ENCODE results near the gene SLC51A. TPM values are rescaled to one million over a fixed set of nuclear protein-coding genes. Genes with fewer than 3 reads are reported as not detected.
A peak's percentile ranks its signal among the peaks of the same experiment; 100 is the strongest.

SLC51A gene
- total RNA-seq, 1 experiment from 2014 or later: 6.9 TPM

DNA sequence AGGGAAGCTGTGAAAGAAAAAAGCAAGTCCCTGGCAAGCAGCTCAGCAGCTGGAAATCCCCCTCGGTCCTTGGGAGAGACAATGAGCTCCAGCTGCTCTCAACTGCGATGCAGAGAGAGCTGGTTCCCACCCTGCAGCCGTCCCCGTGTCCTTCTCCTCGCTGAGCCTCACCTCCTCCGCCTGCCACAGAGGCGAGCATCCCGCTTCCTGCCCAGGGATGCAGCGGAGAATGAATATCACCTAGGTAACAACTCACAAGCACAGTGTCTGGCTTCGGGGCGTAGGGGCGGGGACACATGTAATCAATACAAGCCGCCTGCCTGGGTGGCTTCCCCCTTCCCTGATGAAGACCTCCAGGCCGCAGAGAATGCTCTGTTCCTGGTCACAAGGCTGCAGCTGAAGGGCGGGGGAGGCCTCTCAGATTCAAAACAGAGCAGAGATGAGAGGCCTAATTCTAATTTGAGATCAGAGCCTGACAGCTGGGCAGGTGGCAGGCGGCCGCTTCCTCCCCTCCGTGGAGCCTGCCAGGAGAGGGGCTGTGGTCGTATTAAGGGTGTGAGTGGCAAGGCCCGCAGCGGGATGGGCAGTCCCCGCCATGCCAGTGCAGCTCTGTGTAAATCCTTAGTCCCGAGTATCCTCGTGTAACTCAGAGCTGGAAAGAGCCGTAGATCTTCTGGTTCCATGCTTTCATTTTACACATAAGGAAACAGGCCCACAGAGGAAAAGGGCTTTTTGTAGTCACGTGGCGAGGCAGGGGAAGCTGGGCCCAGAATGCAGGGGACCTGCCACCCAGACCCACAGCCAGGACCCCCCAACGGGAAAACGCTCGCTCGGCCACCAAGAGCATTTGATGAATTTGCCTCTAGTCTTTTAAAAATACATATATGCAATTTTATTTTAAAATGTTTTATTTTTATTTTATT is 29.4 kb upstream of the SLC51A start:
- TF ChIP-seq CREM (CRISPR knock-in tag; IDR thresholded peaks at IDR 0.05): 0 out of 2 replicates have a peak, but pooled peaks have one; percentile 17
- TF ChIP-seq ATF1 (CRISPR knock-in tag; IDR thresholded peaks at IDR 0.05): 0 out of 2 replicates have a peak, but pooled peaks have one; percentile 28
- TF ChIP-seq, protein P1, sequence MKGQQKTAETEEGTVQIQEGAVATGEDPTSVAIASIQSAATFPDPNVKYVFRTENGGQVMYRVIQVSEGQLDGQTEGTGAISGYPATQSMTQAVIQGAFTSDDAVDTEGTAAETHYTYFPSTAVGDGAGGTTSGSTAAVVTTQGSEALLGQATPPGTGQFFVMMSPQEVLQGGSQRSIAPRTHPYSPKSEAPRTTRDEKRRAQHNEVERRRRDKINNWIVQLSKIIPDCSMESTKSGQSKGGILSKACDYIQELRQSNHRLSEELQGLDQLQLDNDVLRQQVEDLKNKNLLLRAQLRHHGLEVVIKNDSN (CRISPR knock-in tag; IDR thresholded peaks at IDR 0.05): 0 out of 2 replicates have a peak, but pooled peaks have one; percentile 22
- TF ChIP-seq NFYB (CRISPR knock-in tag; conservative IDR thresholded peaks at IDR 0.05; ENCODE audit: low read depth): no peak
- TF ChIP-seq GABPB1 (CRISPR knock-in tag; IDR thresholded peaks at IDR 0.05): no peak
- TF ChIP-seq ZNF232 (CRISPR knock-in tag; IDR thresholded peaks at IDR 0.05): peak; percentile 84
- TF ChIP-seq NR2C2 (CRISPR knock-in tag; IDR thresholded peaks at IDR 0.05): no peak
- peak; percentile 27; the same call in 1 of the 2 replicates for TF ChIP-seq TEAD1 (CRISPR knock-in tag; IDR thresholded peaks at IDR 0.05)
- H3K27ac Mint-ChIP-seq: peak overlapping the region; percentile 41
- H3K4me3 Mint-ChIP-seq: peak overlapping the region; percentile 34
- POLR2A ChIA-PET: interaction anchor here (0.5 kb wide), 1 partner anchor 172 kb away, joined by 3 read pairs; no protein-coding TSS in a partner anchor
- no peaks in the 10 kb centered on the region for H3K9me3 Mint-ChIP-seq
- no peaks in the 10 kb centered on the region for H3K36me3 Mint-ChIP-seq
- peaks cover 10% of the 10 kb centered on the region for H3K4me1 Mint-ChIP-seq
- CTCF ChIA-PET: interaction anchor here (0.5 to 3.2 kb wide), 10 partner anchors 9 to 336 kb away, joined by 3 to 26 read pairs (median 3); no protein-coding TSS in a partner anchor
- DNase-seq (ENCODE audit: low spot score) (peak; percentile 70), ATAC-seq (peak; percentile 95)
- no peaks in the 10 kb centered on the region for H3K27me3 Mint-ChIP-seq (ENCODE audit: low read depth)

DNA sequence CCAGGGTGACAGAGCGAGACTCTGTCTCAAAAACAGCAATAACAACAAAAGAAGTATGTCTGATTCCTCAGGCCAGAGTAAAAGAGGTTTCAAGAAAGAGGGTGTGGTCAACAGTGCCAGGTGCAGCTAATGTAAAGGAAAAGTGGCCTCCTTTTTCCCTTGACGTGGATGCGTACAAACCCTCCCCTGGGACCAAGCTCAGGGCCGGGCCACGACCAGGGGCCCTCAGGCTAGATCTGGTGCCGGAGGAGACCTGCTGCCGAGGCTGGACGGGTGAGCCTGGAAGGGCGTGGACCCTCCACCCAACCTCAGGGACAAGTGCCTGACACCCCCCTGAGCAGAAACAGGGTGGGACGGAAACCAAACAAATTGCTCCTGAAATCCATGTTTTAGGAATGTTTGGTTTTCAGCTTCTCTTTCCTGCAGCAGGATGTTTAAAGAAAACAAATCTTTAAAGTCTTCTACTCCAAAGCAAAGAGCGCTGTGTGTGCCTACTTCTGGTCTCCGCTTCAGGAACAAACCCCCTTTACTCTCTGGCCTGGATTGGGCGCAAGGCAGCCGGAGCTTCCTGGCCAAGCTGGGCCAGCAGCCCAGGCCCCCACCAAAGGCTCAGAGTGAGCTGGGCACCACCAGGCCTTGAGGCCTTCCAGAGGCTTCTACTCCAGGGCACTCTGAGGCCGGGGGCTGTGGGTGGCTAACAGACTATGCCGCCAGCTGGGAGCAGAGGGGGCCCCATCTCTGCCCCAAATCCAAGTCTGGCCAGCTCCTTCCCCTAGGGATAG is 26.6 kb upstream of the SLC51A start:
- ATAC-seq (no peak), DNase-seq (ENCODE audit: low spot score) (no peak)
- H3K27ac Mint-ChIP-seq: no peak overlapping the region
- no peak for TF ChIP-seq EMX1 (CRISPR knock-in tag; IDR thresholded peaks at IDR 0.05)
- no peak for TF ChIP-seq ESRRA (CRISPR knock-in tag; IDR thresholded peaks at IDR 0.05; ENCODE audit: borderline replicate concordance)
- POLR2A ChIA-PET: no interaction called here
- CTCF ChIA-PET: interaction anchor here (0.7 to 4.2 kb wide), 3 partner anchors 10 to 117 kb away, joined by 3 to 50 read pairs (median 3); no protein-coding TSS in a partner anchor
- H3K4me3 Mint-ChIP-seq: no peak overlapping the region
- H3K9me3 Mint-ChIP-seq: no peaks in the 10 kb centered on the region
- peaks cover 16% of the 10 kb centered on the region for H3K4me1 Mint-ChIP-seq
- H3K36me3 Mint-ChIP-seq: no peaks in the 10 kb centered on the region
- H3K27me3 Mint-ChIP-seq (ENCODE audit: low read depth): no peaks in the 10 kb centered on the region

DNA sequence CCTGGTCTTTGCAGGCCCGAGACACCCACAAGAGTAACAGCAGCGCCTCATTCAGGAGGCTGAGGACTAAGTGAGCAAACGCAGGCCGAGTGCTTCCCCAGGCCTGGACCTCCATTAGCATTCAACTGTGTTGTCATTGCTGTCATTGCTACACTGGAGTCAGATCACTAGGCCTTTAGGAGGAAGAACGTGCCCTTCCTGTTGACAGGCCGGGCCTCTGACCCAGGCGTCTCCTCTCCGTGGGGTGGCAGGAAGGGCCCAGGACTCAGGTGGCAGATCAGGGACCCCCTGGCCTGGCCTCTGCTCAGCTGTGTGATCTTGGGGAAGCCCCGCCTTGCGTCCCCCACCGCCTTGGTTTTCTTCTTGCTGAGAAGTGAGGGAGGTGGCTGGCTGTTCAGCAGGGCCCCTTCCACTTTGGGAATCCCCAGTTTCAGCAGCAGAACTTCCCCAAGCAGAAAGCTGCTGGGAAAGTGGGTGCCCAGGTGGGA is 24.3 kb upstream of the SLC51A start:
- Mint-ChIP-seq H3K4me1 (peaks cover 9% of the 10 kb centered on the region), H3K4me3 (no peak overlapping the region), H3K27me3 (ENCODE audit: low read depth) (no peaks in the 10 kb centered on the region), H3K27ac (no peak overlapping the region), H3K36me3 (no peaks in the 10 kb centered on the region), H3K9me3 (no peaks in the 10 kb centered on the region)
- CTCF ChIA-PET: interaction anchor here (0.6 to 4.2 kb wide), 5 partner anchors 13 to 170 kb away, joined by 3 to 50 read pairs (median 3); no protein-coding TSS in a partner anchor
- peak; percentile 51 for ATAC-seq
- DNase-seq (ENCODE audit: low spot score): peak; percentile 72
- POLR2A ChIA-PET: no interaction called here
- TF ChIP-seq, protein P2, sequence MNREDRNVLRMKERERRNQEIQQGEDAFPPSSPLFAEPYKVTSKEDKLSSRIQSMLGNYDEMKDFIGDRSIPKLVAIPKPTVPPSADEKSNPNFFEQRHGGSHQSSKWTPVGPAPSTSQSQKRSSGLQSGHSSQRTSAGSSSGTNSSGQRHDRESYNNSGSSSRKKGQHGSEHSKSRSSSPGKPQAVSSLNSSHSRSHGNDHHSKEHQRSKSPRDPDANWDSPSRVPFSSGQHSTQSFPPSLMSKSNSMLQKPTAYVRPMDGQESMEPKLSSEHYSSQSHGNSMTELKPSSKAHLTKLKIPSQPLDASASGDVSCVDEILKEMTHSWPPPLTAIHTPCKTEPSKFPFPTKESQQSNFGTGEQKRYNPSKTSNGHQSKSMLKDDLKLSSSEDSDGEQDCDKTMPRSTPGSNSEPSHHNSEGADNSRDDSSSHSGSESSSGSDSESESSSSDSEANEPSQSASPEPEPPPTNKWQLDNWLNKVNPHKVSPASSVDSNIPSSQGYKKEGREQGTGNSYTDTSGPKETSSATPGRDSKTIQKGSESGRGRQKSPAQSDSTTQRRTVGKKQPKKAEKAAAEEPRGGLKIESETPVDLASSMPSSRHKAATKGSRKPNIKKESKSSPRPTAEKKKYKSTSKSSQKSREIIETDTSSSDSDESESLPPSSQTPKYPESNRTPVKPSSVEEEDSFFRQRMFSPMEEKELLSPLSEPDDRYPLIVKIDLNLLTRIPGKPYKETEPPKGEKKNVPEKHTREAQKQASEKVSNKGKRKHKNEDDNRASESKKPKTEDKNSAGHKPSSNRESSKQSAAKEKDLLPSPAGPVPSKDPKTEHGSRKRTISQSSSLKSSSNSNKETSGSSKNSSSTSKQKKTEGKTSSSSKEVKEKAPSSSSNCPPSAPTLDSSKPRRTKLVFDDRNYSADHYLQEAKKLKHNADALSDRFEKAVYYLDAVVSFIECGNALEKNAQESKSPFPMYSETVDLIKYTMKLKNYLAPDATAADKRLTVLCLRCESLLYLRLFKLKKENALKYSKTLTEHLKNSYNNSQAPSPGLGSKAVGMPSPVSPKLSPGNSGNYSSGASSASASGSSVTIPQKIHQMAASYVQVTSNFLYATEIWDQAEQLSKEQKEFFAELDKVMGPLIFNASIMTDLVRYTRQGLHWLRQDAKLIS (CRISPR knock-in tag; IDR thresholded peaks at IDR 0.05; ENCODE audit: borderline replicate concordance): no peak
- TF ChIP-seq GABPB1 (CRISPR knock-in tag; IDR thresholded peaks at IDR 0.05) (no peak), OVOL2 (CRISPR knock-in tag; IDR thresholded peaks at IDR 0.05; ENCODE audit: borderline replicate concordance) (no peak), SOX15 (CRISPR knock-in tag; IDR thresholded peaks at IDR 0.05) (no peak), KAT7 (CRISPR knock-in tag; IDR thresholded peaks at IDR 0.05; ENCODE audit: borderline replicate concordance) (no peak), ZNF138 (CRISPR knock-in tag; conservative IDR thresholded peaks at IDR 0.05) (no peak), CREB1 (CRISPR knock-in tag; IDR thresholded peaks at IDR 0.05) (no peak), EMX1 (CRISPR knock-in tag; IDR thresholded peaks at IDR 0.05) (no peak), ZNF121 (CRISPR knock-in tag; IDR thresholded peaks at IDR 0.05) (no peak)
- TF ChIP-seq, protein P3, sequence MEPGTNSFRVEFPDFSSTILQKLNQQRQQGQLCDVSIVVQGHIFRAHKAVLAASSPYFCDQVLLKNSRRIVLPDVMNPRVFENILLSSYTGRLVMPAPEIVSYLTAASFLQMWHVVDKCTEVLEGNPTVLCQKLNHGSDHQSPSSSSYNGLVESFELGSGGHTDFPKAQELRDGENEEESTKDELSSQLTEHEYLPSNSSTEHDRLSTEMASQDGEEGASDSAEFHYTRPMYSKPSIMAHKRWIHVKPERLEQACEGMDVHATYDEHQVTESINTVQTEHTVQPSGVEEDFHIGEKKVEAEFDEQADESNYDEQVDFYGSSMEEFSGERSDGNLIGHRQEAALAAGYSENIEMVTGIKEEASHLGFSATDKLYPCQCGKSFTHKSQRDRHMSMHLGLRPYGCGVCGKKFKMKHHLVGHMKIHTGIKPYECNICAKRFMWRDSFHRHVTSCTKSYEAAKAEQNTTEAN (CRISPR knock-in tag; IDR thresholded peaks at IDR 0.05): no peak
- TF ChIP-seq, protein P4, sequence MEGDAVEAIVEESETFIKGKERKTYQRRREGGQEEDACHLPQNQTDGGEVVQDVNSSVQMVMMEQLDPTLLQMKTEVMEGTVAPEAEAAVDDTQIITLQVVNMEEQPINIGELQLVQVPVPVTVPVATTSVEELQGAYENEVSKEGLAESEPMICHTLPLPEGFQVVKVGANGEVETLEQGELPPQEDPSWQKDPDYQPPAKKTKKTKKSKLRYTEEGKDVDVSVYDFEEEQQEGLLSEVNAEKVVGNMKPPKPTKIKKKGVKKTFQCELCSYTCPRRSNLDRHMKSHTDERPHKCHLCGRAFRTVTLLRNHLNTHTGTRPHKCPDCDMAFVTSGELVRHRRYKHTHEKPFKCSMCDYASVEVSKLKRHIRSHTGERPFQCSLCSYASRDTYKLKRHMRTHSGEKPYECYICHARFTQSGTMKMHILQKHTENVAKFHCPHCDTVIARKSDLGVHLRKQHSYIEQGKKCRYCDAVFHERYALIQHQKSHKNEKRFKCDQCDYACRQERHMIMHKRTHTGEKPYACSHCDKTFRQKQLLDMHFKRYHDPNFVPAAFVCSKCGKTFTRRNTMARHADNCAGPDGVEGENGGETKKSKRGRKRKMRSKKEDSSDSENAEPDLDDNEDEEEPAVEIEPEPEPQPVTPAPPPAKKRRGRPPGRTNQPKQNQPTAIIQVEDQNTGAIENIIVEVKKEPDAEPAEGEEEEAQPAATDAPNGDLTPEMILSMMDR (IDR thresholded peaks at IDR 0.05): no peak
- TF ChIP-seq, protein P5, sequence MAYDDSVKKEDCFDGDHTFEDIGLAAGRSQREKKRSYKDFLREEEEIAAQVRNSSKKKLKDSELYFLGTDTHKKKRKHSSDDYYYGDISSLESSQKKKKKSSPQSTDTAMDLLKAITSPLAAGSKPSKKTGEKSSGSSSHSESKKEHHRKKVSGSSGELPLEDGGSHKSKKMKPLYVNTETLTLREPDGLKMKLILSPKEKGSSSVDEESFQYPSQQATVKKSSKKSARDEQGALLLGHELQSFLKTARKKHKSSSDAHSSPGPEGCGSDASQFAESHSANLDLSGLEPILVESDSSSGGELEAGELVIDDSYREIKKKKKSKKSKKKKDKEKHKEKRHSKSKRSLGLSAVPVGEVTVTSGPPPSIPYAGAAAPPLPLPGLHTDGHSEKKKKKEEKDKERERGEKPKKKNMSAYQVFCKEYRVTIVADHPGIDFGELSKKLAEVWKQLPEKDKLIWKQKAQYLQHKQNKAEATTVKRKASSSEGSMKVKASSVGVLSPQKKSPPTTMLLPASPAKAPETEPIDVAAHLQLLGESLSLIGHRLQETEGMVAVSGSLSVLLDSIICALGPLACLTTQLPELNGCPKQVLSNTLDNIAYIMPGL (CRISPR knock-in tag; IDR thresholded peaks at IDR 0.05): no peak
